Measurements from ENCODE around the gene FAM193A.
"Not testable (repeated sequence)": the region's sequence is repeated elsewhere in the genome, so short reads cannot be mapped to it uniquely, and the experiment has no call there.

The FAM193A gene

GRCh38 chr4:2623442-2623841, 87.0 kb downstream of the FAM193A start:
- no peak overlapping the region for H3K4me3 ChIP-seq (replicated peaks; ENCODE audit: low read depth, low read length)
- DNase-seq (ENCODE audit: extremely low read depth, low read depth), result no peak
- TF ChIP-seq, protein P1, sequence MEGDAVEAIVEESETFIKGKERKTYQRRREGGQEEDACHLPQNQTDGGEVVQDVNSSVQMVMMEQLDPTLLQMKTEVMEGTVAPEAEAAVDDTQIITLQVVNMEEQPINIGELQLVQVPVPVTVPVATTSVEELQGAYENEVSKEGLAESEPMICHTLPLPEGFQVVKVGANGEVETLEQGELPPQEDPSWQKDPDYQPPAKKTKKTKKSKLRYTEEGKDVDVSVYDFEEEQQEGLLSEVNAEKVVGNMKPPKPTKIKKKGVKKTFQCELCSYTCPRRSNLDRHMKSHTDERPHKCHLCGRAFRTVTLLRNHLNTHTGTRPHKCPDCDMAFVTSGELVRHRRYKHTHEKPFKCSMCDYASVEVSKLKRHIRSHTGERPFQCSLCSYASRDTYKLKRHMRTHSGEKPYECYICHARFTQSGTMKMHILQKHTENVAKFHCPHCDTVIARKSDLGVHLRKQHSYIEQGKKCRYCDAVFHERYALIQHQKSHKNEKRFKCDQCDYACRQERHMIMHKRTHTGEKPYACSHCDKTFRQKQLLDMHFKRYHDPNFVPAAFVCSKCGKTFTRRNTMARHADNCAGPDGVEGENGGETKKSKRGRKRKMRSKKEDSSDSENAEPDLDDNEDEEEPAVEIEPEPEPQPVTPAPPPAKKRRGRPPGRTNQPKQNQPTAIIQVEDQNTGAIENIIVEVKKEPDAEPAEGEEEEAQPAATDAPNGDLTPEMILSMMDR (IDR thresholded peaks at IDR 0.05; ENCODE audit: low read depth, low read length, missing control alignments), result no peak

DNA sequence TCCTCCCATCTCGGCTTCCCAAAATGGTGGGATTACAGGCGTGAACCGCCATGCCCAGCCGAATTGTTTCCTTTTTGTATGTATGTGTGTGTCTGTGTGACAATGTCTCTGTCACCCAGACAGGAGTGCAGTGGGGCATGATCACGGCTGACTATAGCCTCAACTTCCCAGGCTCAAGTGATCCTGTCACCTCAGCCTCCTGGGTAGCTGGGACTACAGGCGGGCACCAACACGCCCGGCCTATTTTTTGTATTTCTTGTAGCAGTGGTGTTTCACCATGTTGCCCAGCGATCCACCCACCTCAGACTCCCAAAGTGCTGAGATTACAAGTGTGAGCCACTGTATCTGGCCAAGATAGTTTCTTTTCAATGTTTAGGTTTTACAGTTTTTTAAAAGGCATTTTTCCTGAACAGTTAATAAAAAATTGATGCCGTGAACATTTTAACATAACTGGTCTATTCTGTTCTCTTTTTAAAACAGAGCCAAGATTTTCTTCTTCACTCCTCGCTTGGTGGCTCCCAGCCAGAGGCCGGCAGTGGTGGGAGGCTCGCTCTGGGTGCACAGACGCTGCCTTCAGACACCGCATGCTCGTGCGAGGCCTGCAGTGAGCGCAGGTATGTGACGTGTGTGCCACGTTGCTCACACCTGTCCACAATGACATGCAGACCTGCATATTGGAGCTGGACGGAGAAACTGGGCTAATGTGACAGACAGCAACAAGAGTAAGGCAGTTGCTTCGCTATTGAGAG, 88.5 kb downstream of the FAM193A start:
- no peak overlapping the region for H3K4me3 ChIP-seq (replicated peaks; ENCODE audit: low read depth, low read length)
- DNase-seq (ENCODE audit: extremely low read depth, low read depth), result no peak
- TF ChIP-seq, protein P1 (IDR thresholded peaks at IDR 0.05; ENCODE audit: low read depth, low read length, missing control alignments), result no peak

- TF ChIP-seq, protein P1 (IDR thresholded peaks at IDR 0.05; ENCODE audit: low read depth, low read length, missing control alignments), result no peak
- H3K4me3 ChIP-seq (replicated peaks; ENCODE audit: low read depth, low read length), result no peak overlapping the region
- DNase-seq (ENCODE audit: extremely low read depth, low read depth), result no peak
Measured at GRCh38 chr4:2626231-2626630, 89.8 kb downstream of the FAM193A start.

DNA sequence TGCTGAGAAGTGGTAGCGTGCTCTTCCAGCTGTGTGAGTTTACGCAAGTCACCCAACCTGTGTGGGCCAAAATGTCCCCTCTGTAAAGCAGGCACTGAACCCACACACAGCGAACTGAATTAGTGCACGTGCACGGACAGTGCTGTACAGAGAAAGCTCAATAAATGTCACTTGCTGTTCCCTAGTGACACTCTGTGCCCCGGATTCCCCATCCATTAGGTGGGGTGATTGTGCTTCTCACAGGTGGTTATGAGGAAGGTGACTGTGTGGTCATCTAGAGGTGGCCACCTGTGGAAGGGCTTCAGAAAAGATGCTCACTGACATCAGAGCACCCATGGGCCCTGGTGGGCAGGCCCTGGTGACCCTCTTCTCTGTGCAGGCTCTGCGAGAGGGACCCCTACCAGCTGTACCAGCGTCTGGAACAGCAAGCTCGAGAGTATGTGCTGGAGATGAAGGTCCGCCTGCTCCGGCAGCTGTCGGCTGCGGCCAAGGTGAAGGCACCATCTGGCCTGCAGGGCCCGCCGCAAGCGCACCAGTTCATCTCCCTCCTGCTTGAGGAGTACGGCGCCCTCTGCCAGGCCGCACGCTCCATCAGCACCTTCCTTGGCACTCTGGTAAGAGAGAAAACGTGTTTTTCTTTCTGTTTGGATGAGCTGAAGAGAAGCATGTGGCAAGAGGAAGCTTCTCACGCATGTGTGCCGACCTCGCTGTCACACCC, 94.3 kb downstream of the FAM193A start:
- DNase-seq (ENCODE audit: extremely low read depth, low read depth), result no peak
- H3K4me3 ChIP-seq (replicated peaks; ENCODE audit: low read depth, low read length), result no peak overlapping the region
- TF ChIP-seq, protein P1 (IDR thresholded peaks at IDR 0.05; ENCODE audit: low read depth, low read length, missing control alignments), result no peak

GRCh38 chr4:2634014-2634413, 97.6 kb downstream of the FAM193A start:
- TF ChIP-seq, protein P1 (IDR thresholded peaks at IDR 0.05; ENCODE audit: low read depth, low read length, missing control alignments), result no peak

DNA sequence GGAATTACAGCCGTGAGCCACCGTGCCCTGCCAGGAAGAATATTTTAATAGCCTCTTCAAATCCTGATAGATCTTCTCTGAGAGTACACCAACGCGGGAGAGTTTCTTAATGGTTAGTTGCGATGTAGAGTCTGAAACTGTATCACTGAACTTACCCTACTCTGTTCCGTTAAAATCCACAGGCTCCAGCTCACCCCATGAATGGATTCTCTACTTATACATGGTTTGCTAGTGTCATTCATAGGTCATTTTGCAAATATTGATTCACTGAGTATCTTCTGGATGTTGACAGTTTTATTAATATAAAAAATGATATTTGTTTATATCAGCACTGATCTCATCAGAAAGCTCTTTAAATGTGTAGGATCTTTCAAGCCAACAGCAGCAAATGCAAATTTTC, 99.9 kb downstream of the FAM193A start:
- TF ChIP-seq, protein P1 (IDR thresholded peaks at IDR 0.05; ENCODE audit: low read depth, low read length, missing control alignments), result no peak
- no peak overlapping the region for H3K4me3 ChIP-seq (replicated peaks; ENCODE audit: low read depth, low read length)
- DNase-seq (ENCODE audit: extremely low read depth, low read depth), result no peak

More at GRCh38 chr4:2634014-2634413, 97.6 kb downstream of the FAM193A start:
- H3K4me3 ChIP-seq (replicated peaks; ENCODE audit: low read depth, low read length), result no peak overlapping the region
- DNase-seq (ENCODE audit: extremely low read depth, low read depth), result no peak

- not testable (repeated sequence) for DNase-seq (ENCODE audit: extremely low read depth, low read depth); H3K4me3 ChIP-seq (replicated peaks; ENCODE audit: low read depth, low read length)
Measured at GRCh38 chr4:2636994-2637393, 100.5 kb downstream of the FAM193A start.

Measured in HFF-Myc (cell line).